GM21447 (cell line): ENCODE measurements around the gene KCNJ12.
"Not testable (repeated sequence)": the region's sequence is repeated elsewhere in the genome, so short reads cannot be mapped to it uniquely, and the experiment has no call there.

Source experiments
- ATAC-seq: cut with Tn5 transposase; IDR thresholded peaks from one replicate; pipeline ENCODE4 v1.9.1; 2021; ENCODE audit not compliant: unreplicated experiment

The KCNJ12 gene

GRCh38 chr17:21404956-21405731 lies 29.0 kb downstream of the KCNJ12 start:
- ATAC-seq, result not testable (repeated sequence)

- ATAC-seq, result not testable (repeated sequence)
Observed at GRCh38 chr17:21405904-21406400, 29.8 kb downstream of the KCNJ12 start.

DNA sequence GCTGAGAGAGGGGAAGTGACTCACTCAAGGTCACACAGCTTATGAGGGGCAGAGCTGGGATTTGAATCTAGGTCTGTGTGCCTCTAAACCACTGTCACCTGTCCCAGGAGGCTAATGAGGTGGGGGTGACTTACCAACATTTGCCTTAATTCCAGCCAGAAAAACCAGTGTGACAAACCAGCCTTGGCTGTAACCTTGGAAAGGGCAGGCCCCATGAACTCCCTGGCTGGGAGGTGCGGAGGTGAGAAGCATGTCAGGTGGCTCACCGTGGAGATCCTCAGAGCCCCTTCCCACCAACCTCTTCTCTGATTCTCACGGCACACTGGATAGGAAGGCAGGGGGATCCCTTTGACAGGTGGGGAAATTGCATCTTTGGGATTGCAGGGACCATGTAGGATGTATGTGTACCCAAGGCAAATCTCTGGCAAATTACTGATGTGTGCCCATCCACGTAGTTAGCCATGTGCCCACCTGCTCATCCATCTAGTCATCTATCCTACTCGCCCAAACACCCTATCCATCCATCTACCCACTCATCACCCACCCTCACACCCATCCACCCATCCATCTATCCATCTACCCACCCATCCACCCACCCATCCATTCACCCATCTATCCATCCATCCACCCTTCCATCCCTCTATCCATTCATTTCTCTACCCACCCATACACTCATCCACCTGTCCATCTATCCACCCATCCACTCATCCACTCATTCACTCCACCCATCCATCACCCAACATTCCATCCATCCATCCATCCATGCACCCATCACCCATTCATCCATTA lies 30.7 kb downstream of the KCNJ12 start:
- ATAC-seq, result not testable (repeated sequence)

GRCh38 chr17:21407752-21408151 lies 31.6 kb downstream of the KCNJ12 start:
- ATAC-seq, result not testable (repeated sequence)

DNA sequence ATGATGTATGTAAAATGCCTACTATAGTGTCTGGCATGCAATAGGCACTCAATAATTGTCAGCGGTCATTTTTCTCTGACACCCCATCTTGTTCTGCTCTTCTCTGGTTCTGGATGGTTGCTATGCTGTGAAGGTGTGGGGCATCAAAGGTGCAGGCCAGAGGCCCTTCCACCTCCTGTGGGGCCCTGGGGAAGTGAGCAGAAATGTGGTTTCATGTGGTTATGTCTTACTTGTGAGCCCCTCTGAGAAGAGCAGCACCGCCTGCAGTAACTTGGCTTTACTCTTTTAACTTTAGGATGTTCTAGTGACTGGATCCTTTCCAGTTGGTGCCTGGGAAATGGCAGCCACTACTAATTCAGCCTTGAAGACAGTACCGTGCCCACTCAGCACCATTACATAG lies 32.1 kb downstream of the KCNJ12 start:
- not testable (repeated sequence) for ATAC-seq

DNA sequence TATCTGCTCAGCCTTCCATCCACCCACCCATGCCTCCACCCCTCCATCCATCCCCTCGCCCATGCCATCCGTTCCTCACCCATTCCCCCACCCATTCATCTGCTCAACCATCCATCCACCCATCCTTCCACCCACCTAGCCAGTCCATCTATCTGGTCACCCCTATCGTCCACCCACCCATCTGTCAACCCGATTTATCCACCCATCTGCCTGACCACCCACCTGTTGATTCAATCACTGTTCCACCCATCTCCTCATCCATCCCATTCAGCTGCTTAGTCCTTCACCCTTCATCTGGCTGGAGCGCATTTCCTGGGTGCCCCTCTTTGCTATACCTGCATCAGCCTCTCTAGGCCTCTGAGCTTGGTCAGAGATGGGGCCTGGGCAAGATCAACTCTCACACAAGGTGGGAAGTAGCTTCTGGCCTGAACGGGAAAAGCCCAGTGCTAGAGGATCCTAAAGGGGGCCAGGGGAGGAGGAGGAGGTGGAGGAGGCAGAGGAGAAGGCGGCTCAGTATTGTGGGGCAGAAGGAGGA lies 32.7 kb downstream of the KCNJ12 start:
- not testable (repeated sequence) for ATAC-seq

- not testable (repeated sequence) for ATAC-seq
Observed at GRCh38 chr17:21409388-21409787, 33.2 kb downstream of the KCNJ12 start.

DNA sequence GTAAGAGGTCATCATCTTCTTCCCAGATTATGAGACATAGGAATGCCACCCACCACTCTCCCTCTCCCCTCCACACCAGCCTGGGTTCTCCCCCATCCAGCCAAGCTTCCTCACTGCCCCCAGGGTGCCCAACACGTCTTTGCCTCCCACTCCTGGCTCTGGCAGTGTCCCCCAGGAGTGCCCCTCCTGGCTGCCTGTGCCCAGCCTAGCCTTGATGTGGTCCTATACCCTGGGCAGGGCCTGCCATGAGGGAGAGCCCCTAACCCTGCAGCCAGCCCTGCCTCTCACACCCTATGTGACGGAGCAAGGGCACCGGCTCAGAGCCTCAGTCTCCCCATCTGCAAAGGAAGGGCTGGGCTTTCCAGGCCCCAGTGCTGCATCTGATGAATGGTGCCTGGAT lies 33.8 kb downstream of the KCNJ12 start:
- ATAC-seq, result not testable (repeated sequence)

DNA sequence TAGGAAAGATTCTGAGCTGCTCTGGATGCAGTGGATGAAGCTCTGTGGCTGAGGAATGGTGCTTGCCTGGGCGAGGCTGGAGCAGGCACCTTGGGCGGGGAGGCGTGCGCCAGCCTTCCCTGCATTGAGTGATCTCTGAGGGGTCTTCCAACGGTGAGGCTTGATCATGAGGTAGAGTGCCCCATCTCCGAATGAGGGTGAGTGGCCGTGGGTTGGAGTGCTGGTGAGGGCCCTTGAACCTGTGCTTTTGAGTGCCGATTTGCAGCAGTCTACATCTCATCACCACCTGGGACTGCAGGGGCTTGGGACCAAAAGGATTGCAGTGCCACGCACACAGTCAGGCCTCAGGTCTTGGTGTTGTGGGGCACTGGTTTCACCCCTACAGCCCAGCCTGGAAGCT lies 34.2 kb downstream of the KCNJ12 start:
- ATAC-seq, result not testable (repeated sequence)

- ATAC-seq, result not testable (repeated sequence)
Observed at GRCh38 chr17:21410906-21411678, 34.9 kb downstream of the KCNJ12 start.

- not testable (repeated sequence) for ATAC-seq
Observed at GRCh38 chr17:21411679-21412205, 35.6 kb downstream of the KCNJ12 start.

DNA sequence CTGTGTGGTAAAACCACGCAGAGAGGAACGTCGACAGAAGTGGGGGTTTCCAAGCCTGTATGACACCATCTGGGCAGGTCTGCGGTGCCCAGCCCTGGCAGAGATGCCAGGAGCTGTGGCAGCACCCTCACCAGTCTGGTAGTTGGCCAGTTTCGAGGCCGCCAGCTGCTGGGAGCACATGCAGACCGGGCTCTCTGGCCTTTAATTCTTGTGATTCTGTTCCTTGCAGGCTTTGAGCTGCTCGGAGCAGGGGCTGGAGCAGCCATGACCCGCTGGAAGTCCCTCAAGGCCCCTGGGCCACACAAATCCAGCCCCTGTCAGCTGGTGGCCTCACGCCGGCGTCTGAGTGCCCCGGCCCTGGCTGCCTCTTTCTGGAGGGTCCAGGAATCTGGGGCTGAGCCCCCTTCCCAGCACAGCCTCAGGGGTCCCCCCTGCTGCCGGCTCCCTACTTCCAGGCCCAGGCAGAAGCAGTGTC lies 36.1 kb downstream of the KCNJ12 start:
- not testable (repeated sequence) for ATAC-seq

GRCh38 chr17:21413570-21414279 lies 37.6 kb downstream of the KCNJ12 start:
- not testable (repeated sequence) for ATAC-seq

- ATAC-seq, result not testable (repeated sequence)
Observed at GRCh38 chr17:21414616-21415015, 38.5 kb downstream of the KCNJ12 start.

- not testable (repeated sequence) for ATAC-seq
Observed at GRCh38 chr17:21415166-21415990, 39.2 kb downstream of the KCNJ12 start.

DNA sequence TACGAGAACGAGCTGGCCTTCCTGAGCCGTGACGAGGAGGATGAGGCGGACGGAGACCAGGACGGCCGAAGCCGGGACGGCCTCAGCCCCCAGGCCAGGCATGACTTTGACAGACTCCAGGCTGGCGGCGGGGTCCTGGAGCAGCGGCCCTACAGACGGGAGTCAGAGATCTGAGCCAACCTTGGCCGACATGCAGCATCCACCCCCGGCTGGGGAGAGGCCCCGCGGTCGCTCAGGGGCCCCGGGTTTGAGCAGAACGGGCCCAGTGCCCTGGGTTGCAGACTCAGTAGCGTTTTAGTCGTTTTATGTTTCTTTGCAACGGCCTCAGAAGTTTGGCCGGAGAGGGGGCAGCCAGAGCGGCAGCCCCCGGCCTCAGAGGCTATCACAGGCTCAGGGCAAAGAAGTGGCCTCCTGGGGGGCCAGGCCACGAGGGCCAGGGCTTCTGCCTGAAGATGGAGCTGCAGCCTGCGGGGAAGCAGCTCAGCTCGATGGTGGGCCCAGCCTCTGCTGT lies 40.4 kb downstream of the KCNJ12 start:
- not testable (repeated sequence) for ATAC-seq

- ATAC-seq, result not testable (repeated sequence)
Observed at GRCh38 chr17:21417349-21417748, 41.2 kb downstream of the KCNJ12 start.

- ATAC-seq, result no peak
Observed at GRCh38 chr17:21417921-21418320, 41.8 kb downstream of the KCNJ12 start.
